Measurements from ENCODE around the gene FGF18.

The FGF18 gene

GRCh38 chr5:171431251-171431777 lies 11.9 kb downstream of the FGF18 start:
- Histone ChIP-seq H3K36me3 (no peaks in the 10 kb centered on the region), H3K27ac (no peak overlapping the region), H3K9ac (no peak overlapping the region), H3K4me3 (no peak overlapping the region), H3K4me2 (no peak overlapping the region), H4K20me1 (no peaks in the 10 kb centered on the region), H3K27me3 (no peaks in the 10 kb centered on the region), H3K9me3 (no peaks in the 10 kb centered on the region), H3K4me1 (no peaks in the 10 kb centered on the region)
- no peak for TF ChIP-seq Cebpa-rat (IDR thresholded peaks at IDR 0.05)

GRCh38 chr5:171432076-171432475 lies 12.6 kb downstream of the FGF18 start:
- no peak overlapping the region for H3K4me2 ChIP-seq
- no peaks in the 10 kb centered on the region for H3K36me3 ChIP-seq
- no peaks in the 10 kb centered on the region for H3K27me3 ChIP-seq
- no peak overlapping the region for H3K9ac ChIP-seq
- no peaks in the 10 kb centered on the region for H4K20me1 ChIP-seq
- no peaks in the 10 kb centered on the region for H3K4me1 ChIP-seq
- TF ChIP-seq Cebpa-rat (IDR thresholded peaks at IDR 0.05): no peak
- H3K27ac ChIP-seq: no peak overlapping the region
- no peak overlapping the region for H3K4me3 ChIP-seq
- no peaks in the 10 kb centered on the region for H3K9me3 ChIP-seq

- Histone ChIP-seq H3K4me1 (no peaks in the 10 kb centered on the region), H3K9me3 (no peaks in the 10 kb centered on the region), H3K27ac (no peak overlapping the region), H3K4me2 (no peak overlapping the region), H3K4me3 (no peak overlapping the region), H3K36me3 (no peaks in the 10 kb centered on the region), H4K20me1 (no peaks in the 10 kb centered on the region), H3K27me3 (no peaks in the 10 kb centered on the region), H3K9ac (no peak overlapping the region)
- no peak for TF ChIP-seq Cebpa-rat (IDR thresholded peaks at IDR 0.05)
These were observed 13.3 kb downstream of the FGF18 start for GRCh38 chr5:171432583-171433351.

- no peaks in the 10 kb centered on the region for H3K36me3 ChIP-seq
- no peaks in the 10 kb centered on the region for H3K27me3 ChIP-seq
- H4K20me1 ChIP-seq: no peaks in the 10 kb centered on the region
- no peak overlapping the region for H3K4me3 ChIP-seq
- no peak for TF ChIP-seq Cebpa-rat (IDR thresholded peaks at IDR 0.05)
- H3K27ac ChIP-seq: no peak overlapping the region
- H3K9ac ChIP-seq: no peak overlapping the region
- no peak overlapping the region for H3K4me2 ChIP-seq
- no peaks in the 10 kb centered on the region for H3K4me1 ChIP-seq
- H3K9me3 ChIP-seq: no peaks in the 10 kb centered on the region
These were observed 13.9 kb downstream of the FGF18 start for GRCh38 chr5:171433352-171433698.

GRCh38 chr5:171433982-171434676 lies 14.7 kb downstream of the FGF18 start:
- no peak for TF ChIP-seq Cebpa-rat (IDR thresholded peaks at IDR 0.05)
- no peaks in the 10 kb centered on the region for H3K4me1 ChIP-seq
- no peak overlapping the region for H3K27ac ChIP-seq
- no peaks in the 10 kb centered on the region for H3K9me3 ChIP-seq
- no peaks in the 10 kb centered on the region for H3K27me3 ChIP-seq
- H4K20me1 ChIP-seq: no peaks in the 10 kb centered on the region
- no peak overlapping the region for H3K4me2 ChIP-seq
- H3K36me3 ChIP-seq: no peaks in the 10 kb centered on the region
- H3K9ac ChIP-seq: no peak overlapping the region
- no peak overlapping the region for H3K4me3 ChIP-seq

- Histone ChIP-seq H3K27me3 (no peaks in the 10 kb centered on the region), H4K20me1 (no peaks in the 10 kb centered on the region), H3K4me1 (no peaks in the 10 kb centered on the region), H3K9me3 (no peaks in the 10 kb centered on the region), H3K4me2 (no peak overlapping the region), H3K36me3 (no peaks in the 10 kb centered on the region), H3K4me3 (no peak overlapping the region), H3K9ac (no peak overlapping the region), H3K27ac (no peak overlapping the region)
- no peak for TF ChIP-seq Cebpa-rat (IDR thresholded peaks at IDR 0.05)
These were observed 15.4 kb downstream of the FGF18 start for GRCh38 chr5:171434874-171435273.

GRCh38 chr5:171435908-171436307 lies 16.5 kb downstream of the FGF18 start:
- no peak overlapping the region for H3K4me2 ChIP-seq
- TF ChIP-seq Cebpa-rat (IDR thresholded peaks at IDR 0.05): no peak
- H3K27me3 ChIP-seq: no peaks in the 10 kb centered on the region
- no peak overlapping the region for H3K9ac ChIP-seq
- no peak overlapping the region for H3K4me3 ChIP-seq
- H3K27ac ChIP-seq: no peak overlapping the region
- H3K36me3 ChIP-seq: no peaks in the 10 kb centered on the region
- H3K9me3 ChIP-seq: no peaks in the 10 kb centered on the region
- H3K4me1 ChIP-seq: no peaks in the 10 kb centered on the region
- H4K20me1 ChIP-seq: no peaks in the 10 kb centered on the region

- no peak for TF ChIP-seq Cebpa-rat (IDR thresholded peaks at IDR 0.05)
- H3K36me3 ChIP-seq: no peaks in the 10 kb centered on the region
These were observed 17.4 kb downstream of the FGF18 start for GRCh38 chr5:171436804-171437285.

GRCh38 chr5:171437286-171437821 lies 17.9 kb downstream of the FGF18 start:
- no peaks in the 10 kb centered on the region for H3K4me1 ChIP-seq
- no peak overlapping the region for H3K9ac ChIP-seq
- no peak overlapping the region for H3K4me3 ChIP-seq
- no peak overlapping the region for H3K27ac ChIP-seq
- H3K27me3 ChIP-seq: no peaks in the 10 kb centered on the region
- no peak overlapping the region for H3K4me2 ChIP-seq
- H3K36me3 ChIP-seq: no peaks in the 10 kb centered on the region
- TF ChIP-seq Cebpa-rat (IDR thresholded peaks at IDR 0.05): no peak
- H3K9me3 ChIP-seq: no peaks in the 10 kb centered on the region
- H4K20me1 ChIP-seq: no peaks in the 10 kb centered on the region

More at GRCh38 chr5:171436804-171437285, 17.4 kb downstream of the FGF18 start:
- H3K4me2 ChIP-seq: no peak overlapping the region
- H3K4me3 ChIP-seq: no peak overlapping the region
- no peaks in the 10 kb centered on the region for H3K27me3 ChIP-seq
- no peak overlapping the region for H3K9ac ChIP-seq
- H3K27ac ChIP-seq: no peak overlapping the region
- H4K20me1 ChIP-seq: no peaks in the 10 kb centered on the region
- no peaks in the 10 kb centered on the region for H3K4me1 ChIP-seq
- no peaks in the 10 kb centered on the region for H3K9me3 ChIP-seq

GRCh38 chr5:171438738-171439137 lies 19.3 kb downstream of the FGF18 start:
- no peak overlapping the region for H3K4me2 ChIP-seq
- no peak overlapping the region for H3K4me3 ChIP-seq
- H3K9ac ChIP-seq: no peak overlapping the region
- H3K27ac ChIP-seq: no peak overlapping the region
- H3K36me3 ChIP-seq: no peaks in the 10 kb centered on the region
- no peaks in the 10 kb centered on the region for H3K27me3 ChIP-seq
- no peaks in the 10 kb centered on the region for H3K4me1 ChIP-seq
- no peak for TF ChIP-seq Cebpa-rat (IDR thresholded peaks at IDR 0.05)
- no peaks in the 10 kb centered on the region for H3K9me3 ChIP-seq
- no peaks in the 10 kb centered on the region for H4K20me1 ChIP-seq
